Measurements from ENCODE around the gene MITF. TPM values are rescaled to one million over a fixed set of nuclear protein-coding genes. Genes with fewer than 3 reads are reported as not detected.

The MITF gene
- total and polyA plus RNA-seq, 2 of the 4 experiments (the other 2 are of a cell fraction), result 6.5 to 16.7 TPM

DNA sequence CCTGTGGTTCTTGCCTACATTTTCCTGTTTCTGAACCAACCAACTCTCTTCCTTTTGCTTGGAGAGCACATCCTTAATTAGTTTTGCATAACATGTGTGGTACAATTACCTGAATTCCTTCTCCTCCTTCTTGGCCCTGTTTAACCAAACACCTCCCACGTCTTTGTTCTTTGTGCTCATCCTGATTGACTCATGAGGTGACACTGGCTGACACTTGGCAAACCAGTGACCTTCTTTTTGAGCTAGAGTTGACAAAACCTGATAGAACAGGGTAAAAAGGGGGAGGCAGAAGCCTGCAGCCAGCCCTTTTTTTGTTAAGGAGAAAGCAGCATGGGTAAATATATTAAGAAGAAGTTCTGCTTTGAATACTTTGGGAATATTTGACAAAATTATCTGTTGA, 161.1 kb downstream of the MITF start:
- Histone ChIP-seq H4K91ac (ENCODE audit: insufficient read depth, low read depth, low read length) (no peak overlapping the region), H3K18ac (ENCODE audit: low read depth, low read length) (no peak overlapping the region), H2AK9ac (replicated peaks; ENCODE audit: low read depth, low read length, poor library complexity) (no peak overlapping the region), H4K5ac (ENCODE audit: low read depth, low read length) (no peak overlapping the region), H3K4me3 (ENCODE audit: insufficient read depth, low read depth, low read length) (no peak overlapping the region), H4K8ac (ENCODE audit: low read depth in 2 of 2, low read length in 2 of 2) (no peak overlapping the region), H3K79me1 (ENCODE audit: low read depth in 1 of 2, low read length in 2 of 2) (peaks cover 22 to 40% of the 10 kb centered on the region in 2 experiments), H3K4ac (ENCODE audit: low read depth, low read length) (0 out of 2 replicates have a peak overlapping the region, but pooled peaks have one; percentile 19), H2BK5ac (ENCODE audit: low read depth, low read length, poor library complexity, severe bottlenecking) (no peak overlapping the region), H3K4me2 (ENCODE audit: low read depth, low read length) (no peak overlapping the region), H2BK20ac (ENCODE audit: low read depth, low read length) (no peak overlapping the region), H3K23ac (ENCODE audit: low read depth, low read length) (no peak overlapping the region), H2BK15ac (ENCODE audit: low read depth, low read length) (no peak overlapping the region), H3K9ac (ENCODE audit: low read depth, low read length) (no peak overlapping the region), H3K36me3 (ENCODE audit: control insufficient read depth, insufficient read depth, low read length) (0 out of 2 replicates have a peak, but pooled peaks cover 2% of the 10 kb centered on the region), H3K56ac (ENCODE audit: extremely low read depth, insufficient read depth, low read length) (no peak overlapping the region), H4K20me1 (ENCODE audit: insufficient read depth, low read length) (no peaks in the 10 kb centered on the region), H2AK5ac (ENCODE audit: low read depth, low read length) (no peak overlapping the region), H3K27me3 (ENCODE audit: control insufficient read depth, insufficient read depth, low read length) (no peaks in the 10 kb centered on the region), H3K14ac (replicated peaks; ENCODE audit: low read depth, low read length) (no peak overlapping the region), H3K4me1 (ENCODE audit: control insufficient read depth, insufficient read depth, low read length) (peaks cover 2% of the 10 kb centered on the region), H2BK120ac (ENCODE audit: low read depth, low read length) (no peak overlapping the region), H2AFZ (replicated peaks; ENCODE audit: low read length, poor library complexity) (no peak overlapping the region), H3K27ac (ENCODE audit: insufficient read depth, low read length) (no peak overlapping the region), H3K9me1 (ENCODE audit: insufficient read depth, low read length) (no peaks in the 10 kb centered on the region), H3K9me3 (ENCODE audit: control insufficient read depth, insufficient read depth, low read length) (no peaks in the 10 kb centered on the region)
- CTCF ChIA-PET, result no interaction called here
- dilution Hi-C loops (cut with HindIII; ENCODE audit: low sequenced_read_pairs, unreplicated experiment) (no loop called here), in situ Hi-C loops (cut with MboI; ENCODE audit: low sequenced_read_pairs) (no loop called here), intact Hi-C loops (cut with micrococcal nuclease) (no loop called here)
- TF ChIP-seq, protein P1, sequence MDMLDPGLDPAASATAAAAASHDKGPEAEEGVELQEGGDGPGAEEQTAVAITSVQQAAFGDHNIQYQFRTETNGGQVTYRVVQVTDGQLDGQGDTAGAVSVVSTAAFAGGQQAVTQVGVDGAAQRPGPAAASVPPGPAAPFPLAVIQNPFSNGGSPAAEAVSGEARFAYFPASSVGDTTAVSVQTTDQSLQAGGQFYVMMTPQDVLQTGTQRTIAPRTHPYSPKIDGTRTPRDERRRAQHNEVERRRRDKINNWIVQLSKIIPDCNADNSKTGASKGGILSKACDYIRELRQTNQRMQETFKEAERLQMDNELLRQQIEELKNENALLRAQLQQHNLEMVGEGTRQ (IDR thresholded peaks at IDR 0.05; ENCODE audit: low read depth, low read length), result no peak
- no peak for TF ChIP-seq NFE2L2 (IDR thresholded peaks at IDR 0.05; ENCODE audit: low read depth, low read length)
- TF ChIP-seq MAFK (IDR thresholded peaks at IDR 0.05; ENCODE audit: low read depth, low read length), result no peak
- no peak for TF ChIP-seq FOS (IDR thresholded peaks at IDR 0.05; ENCODE audit: low read depth, low read length)
- no peak for TF ChIP-seq MAZ (IDR thresholded peaks at IDR 0.05; ENCODE audit: borderline replicate concordance, low read depth, low read length)
- DNase-seq (no peak), ATAC-seq (ENCODE audit: low read depth) (no peak)
- POLR2A ChIA-PET (ENCODE audit: unreplicated experiment), result no interaction called here
- no TSS peak for BruUV-seq (replicated peaks)
- WGBS, 2 experiments (ENCODE audit: extremely low coverage in 2 of 2, insufficient read length in 1 of 2), result no CpG with 5 or more reads among the region's 1 CpG

Measured in IMR-90 (cell line).